Mesangial cell (primary cell): ENCODE data around the gene PNN. TPM values are rescaled to one million over a fixed set of nuclear protein-coding genes. Genes with fewer than 3 reads are reported as not detected.

Source experiments
- total RNA-seq: library from RNA; depleted of rRNA; stranded (reverse); fragments of >200 nt; gene quantifications from 2 replicates; pipeline ENCODE4 v1.2.3, GENCODE V29; 2015

The PNN gene
- total RNA-seq, result 4.4 and 10.1 TPM in 2 replicates

DNA sequence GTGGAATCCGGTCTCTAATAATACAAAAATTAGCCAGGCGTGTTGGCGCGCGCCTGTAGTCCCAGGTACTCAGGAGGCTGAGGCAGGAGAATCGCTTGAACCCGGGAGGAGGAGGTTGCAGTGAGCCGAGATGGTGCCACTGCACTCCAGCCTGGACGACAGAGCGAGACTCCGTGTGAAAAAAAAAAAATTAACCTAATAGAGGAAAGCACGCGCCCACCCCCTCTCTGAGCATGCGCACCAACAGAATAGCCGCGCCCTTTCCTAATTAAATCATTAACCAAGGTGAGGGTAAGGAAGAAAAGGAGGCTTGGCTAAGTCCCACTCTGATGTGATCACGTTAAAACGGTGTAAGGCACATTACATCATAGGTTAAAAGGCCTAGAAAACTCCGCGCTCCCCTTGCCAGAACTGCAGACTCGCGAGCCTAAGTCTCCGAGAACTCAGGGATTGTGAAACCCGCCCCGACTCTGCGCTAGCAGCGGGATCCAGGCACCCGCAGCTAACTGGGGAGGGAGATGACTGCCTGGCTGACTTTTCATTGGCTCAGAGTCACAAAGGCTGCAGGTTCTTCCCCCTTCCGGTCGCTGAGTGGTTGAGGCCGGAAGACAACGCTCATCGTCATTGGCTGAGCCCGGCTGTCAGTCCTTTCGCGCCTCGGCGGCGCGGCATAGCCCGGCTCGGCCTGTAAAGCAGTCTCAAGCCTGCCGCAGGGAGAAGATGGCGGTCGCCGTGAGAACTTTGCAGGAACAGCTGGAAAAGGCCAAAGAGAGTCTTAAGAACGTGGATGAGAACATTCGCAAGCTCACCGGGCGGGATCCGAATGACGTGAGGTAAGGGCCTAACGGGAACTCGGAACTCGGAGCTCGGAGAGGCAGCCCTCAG is at the start of gene PNN:
Gene PNN (plus strand): TSS at position 695 of the 885 bp plus-strand sequence. CDS start 26 bp downstream, at position 721.

Other genes with a start within 250 kb of the PNN start
- 138 and 166 TPM in 2 replicates for gene SEC23A, start 72.0 kb upstream of the PNN start, total RNA-seq
- gene GEMIN2, start 60.9 kb upstream of the PNN start, total RNA-seq, result 17.7 and 40.1 TPM in 2 replicates
- 15.6 and 16.5 TPM in 2 replicates for gene TRAPPC6B, start 4.9 kb upstream of the PNN start, total RNA-seq
- 5.5 and 10.4 TPM in 2 replicates for gene MIA2, start 58.7 kb downstream of the PNN start, total RNA-seq